ENCODE results near the gene ZBTB40. TPM values are rescaled to one million over a fixed set of nuclear protein-coding genes. Genes with fewer than 3 reads are reported as not detected.

Gene ZBTB40
- total and polyA plus RNA-seq, 10 of the 15 experiments (the other 5 are each of a cell fraction or from before 2014, with no cell fraction given): 1.9 to 14.4 (median 9.0) TPM

GRCh38 chr1:22410928-22411495 lies 40.6 kb upstream of the ZBTB40 start (continued):
- TF ChIP-seq ZBTB4 (CRISPR knock-in tag; IDR thresholded peaks at IDR 0.05): no peak
- no peak for TF ChIP-seq ZNF592 (IDR thresholded peaks at IDR 0.05)
- no peak for TF ChIP-seq MTA3 (IDR thresholded peaks at IDR 0.05; ENCODE audit: borderline replicate concordance, low read length)
- TF ChIP-seq RUNX3 (IDR thresholded peaks at IDR 0.05; ENCODE audit: low read length): no peak
- TF ChIP-seq ZNF687 (IDR thresholded peaks at IDR 0.05): no peak
- no peak for TF ChIP-seq MAX (IDR thresholded peaks at IDR 0.05; ENCODE audit: low read depth, low read length)

Measured in GM12878 (cell line).